Daoy (cell line): Measurements from ENCODE around the gene CCNA2. TPM values are rescaled to one million over a fixed set of nuclear protein-coding genes. Genes with fewer than 3 reads are reported as not detected.

Source experiments
- DNase-seq: peaks from one replicate; pipeline ENCODE4 v3.0.0-alpha.2; 2015; ENCODE audit warnings: low read depth
- total RNA-seq: library from RNA; depleted of rRNA; stranded (reverse); fragments of >200 nt; shearing (Covaris generic); gene quantifications from 2 replicates; pipeline ENCODE4 v1.2.3, GENCODE V29; 2014; rRNA removed

CCNA2 gene
- total RNA-seq, 1 experiment from 2014 or later, result 124 TPM

GRCh38 chr4:121776610-121777401, 46.9 kb downstream of the CCNA2 start:
- DNase-seq, result no peak

GRCh38 chr4:121773883-121774282, 49.8 kb downstream of the CCNA2 start:
- DNase-seq, result no peak

GRCh38 chr4:121771869-121772268, 51.8 kb downstream of the CCNA2 start:
- DNase-seq, result no peak

- DNase-seq, result no peak
Observed at GRCh38 chr4:121769341-121769740, 54.3 kb downstream of the CCNA2 start.

DNA sequence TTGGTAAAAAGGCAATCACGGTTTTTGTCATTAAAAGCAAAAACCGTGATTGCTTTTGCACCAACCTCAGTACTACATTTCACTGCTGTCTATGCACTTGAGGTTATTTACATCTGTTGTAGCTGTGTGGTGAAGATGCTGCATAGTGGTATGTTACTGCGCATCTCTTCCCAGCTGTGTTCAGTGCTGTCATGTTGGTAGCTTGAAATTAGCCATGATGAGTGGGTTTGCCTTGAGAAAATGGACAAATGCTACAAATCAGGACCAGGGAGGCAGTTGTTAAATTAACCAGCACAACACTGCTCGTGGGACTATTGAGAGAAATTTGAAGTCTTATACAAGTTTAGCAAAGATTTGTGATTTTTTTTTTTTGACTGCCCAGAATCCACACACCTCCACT, 56.5 kb downstream of the CCNA2 start:
- DNase-seq, result no peak

Other genes with a start within 250 kb of the CCNA2 start
- 177 and 189 TPM in 2 replicates for gene ANXA5, start 126.9 kb downstream of the CCNA2 start, total RNA-seq
- 0.29 TPM in 1 of 2 replicates, not detected in the other for gene SMIM43, start 58.7 kb downstream of the CCNA2 start, total RNA-seq
- gene EXOSC9, start 22.6 kb downstream of the CCNA2 start, total RNA-seq, result 71.6 and 73.5 TPM in 2 replicates
- 12.7 and 24.1 TPM in 2 replicates for gene BBS7, start 46.6 kb upstream of the CCNA2 start, total RNA-seq
- 1.1 and 1.3 TPM in 2 replicates for gene TRPC3, start 128.2 kb upstream of the CCNA2 start, total RNA-seq